WTC11 (cell line): Measurements from ENCODE around the gene PON3.

Experiments
- NFATC4 ChIP-seq: fragments of 250-450 bp; sonication (Bioruptor Pico); IDR thresholded peaks from 2 replicates; pipeline ENCODE4 v1.9.0; 2021; ENCODE audit warnings: mild to moderate bottlenecking
- RELA ChIP-seq: sonication (generic); formaldehyde crosslinking; IDR thresholded peaks from 2 replicates; pipeline ENCODE4 v1.8.1; 2022; ENCODE audit warnings: missing genetic modification reagents, mild to moderate bottlenecking, borderline replicate concordance
- TF ChIP-seq, protein P1 (sequence below): fragments of 200-600 bp; IDR thresholded peaks from 2 replicates; pipeline ENCODE4 v1.8.0; 2022; ENCODE audit warnings: antibody characterized with exemption

DNA sequence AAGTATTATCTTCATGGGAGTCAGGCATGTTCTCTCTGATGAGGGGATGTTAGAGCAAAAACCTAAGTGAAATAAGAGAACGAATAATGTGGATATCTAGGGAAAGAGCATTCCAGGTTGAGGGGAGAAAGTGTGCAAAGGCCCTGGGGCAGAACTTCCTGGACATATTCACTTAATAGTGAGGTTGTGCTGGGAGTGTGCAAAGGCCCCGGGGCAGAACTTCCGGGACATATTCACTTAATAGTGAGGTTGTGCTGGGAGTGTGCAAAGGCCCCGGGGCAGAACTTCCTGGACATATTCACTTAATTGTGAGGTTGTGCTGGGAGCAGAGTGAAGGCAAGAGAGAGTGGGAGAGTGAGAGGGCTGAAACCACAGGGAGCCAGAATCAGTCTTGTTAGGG is 83.6 kb downstream of the PON3 start:
- TF ChIP-seq NFATC4 (CRISPR knock-in tag) (no peak), RELA (CRISPR knock-in tag) (no peak)
- TF ChIP-seq, protein P1, sequence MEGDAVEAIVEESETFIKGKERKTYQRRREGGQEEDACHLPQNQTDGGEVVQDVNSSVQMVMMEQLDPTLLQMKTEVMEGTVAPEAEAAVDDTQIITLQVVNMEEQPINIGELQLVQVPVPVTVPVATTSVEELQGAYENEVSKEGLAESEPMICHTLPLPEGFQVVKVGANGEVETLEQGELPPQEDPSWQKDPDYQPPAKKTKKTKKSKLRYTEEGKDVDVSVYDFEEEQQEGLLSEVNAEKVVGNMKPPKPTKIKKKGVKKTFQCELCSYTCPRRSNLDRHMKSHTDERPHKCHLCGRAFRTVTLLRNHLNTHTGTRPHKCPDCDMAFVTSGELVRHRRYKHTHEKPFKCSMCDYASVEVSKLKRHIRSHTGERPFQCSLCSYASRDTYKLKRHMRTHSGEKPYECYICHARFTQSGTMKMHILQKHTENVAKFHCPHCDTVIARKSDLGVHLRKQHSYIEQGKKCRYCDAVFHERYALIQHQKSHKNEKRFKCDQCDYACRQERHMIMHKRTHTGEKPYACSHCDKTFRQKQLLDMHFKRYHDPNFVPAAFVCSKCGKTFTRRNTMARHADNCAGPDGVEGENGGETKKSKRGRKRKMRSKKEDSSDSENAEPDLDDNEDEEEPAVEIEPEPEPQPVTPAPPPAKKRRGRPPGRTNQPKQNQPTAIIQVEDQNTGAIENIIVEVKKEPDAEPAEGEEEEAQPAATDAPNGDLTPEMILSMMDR: no peak
